H1 (cell line): ENCODE measurements around the gene GPR176. TPM values are rescaled to one million over a fixed set of nuclear protein-coding genes. Genes with fewer than 3 reads are reported as not detected.

Experiments
- CTCF ChIA-PET: fragments of 300-600 bp; sonication (Branson Sonifier 250); formaldehyde crosslinking; loops from one replicate; lab custom pipeline; 2021; ENCODE audit not compliant: partially characterized antibody; lab: Charles Lee
- POLR2A ChIA-PET: fragments of 300-600 bp; sonication (Branson Sonifier 250); formaldehyde crosslinking; loops from one replicate; lab custom pipeline; 2021; ENCODE audit warnings: inconsistent platforms; ENCODE audit not compliant: partially characterized antibody; lab: Charles Lee
- DNase-seq, 2 experiments: peaks; one replicate each; pipeline versions ENCODE4 v3.0.0 to v3.0.0-alpha.2; 2010 to 2022; ENCODE audit warnings: low spot score in 2 of 2, low read depth in 1 of 2, mixed read lengths in 1 of 2
- FAIRE-seq: peaks from 2 replicates; lab custom pipeline; 2011; peaks lifted over from hg19 to GRCh38; lab: Jason Lieb, UNC
- H2AFZ ChIP-seq: 2 replicates; pipeline ENCODE4 v1.8.1; 2012; ENCODE audit warnings: low read length, inconsistent platforms
- H2AK5ac ChIP-seq: 2 replicates; pipeline ENCODE4 v1.6.1; 2013; ENCODE audit warnings: low read depth, low read length
- H2BK120ac ChIP-seq: replicated peaks from 2 replicates; pipeline ENCODE3; 2013; ENCODE audit warnings: low read depth, low read length, inconsistent platforms
- H2BK12ac ChIP-seq: 2 replicates; pipeline ENCODE4 v1.6.1; 2013; ENCODE audit warnings: low read depth, low read length
- H2BK15ac ChIP-seq: 2 replicates; pipeline ENCODE4 v1.6.1; 2013; ENCODE audit warnings: low read length
- H2BK20ac ChIP-seq: 2 replicates; pipeline ENCODE4 v1.6.1; 2013; ENCODE audit warnings: low read length
- H2BK5ac ChIP-seq: 2 replicates; pipeline ENCODE4 v1.6.1; 2013; ENCODE audit warnings: low read depth, low read length
- H3K14ac ChIP-seq: 2 replicates; pipeline ENCODE4 v1.6.1; 2013; ENCODE audit warnings: inconsistent platforms; ENCODE audit not compliant: insufficient read length
- H3K18ac ChIP-seq: 2 replicates; pipeline ENCODE4 v1.6.1; 2013; ENCODE audit warnings: low read length; ENCODE audit errors: extremely low read depth
- H3K23ac ChIP-seq: 2 replicates; pipeline ENCODE4 v1.6.1; 2013; ENCODE audit warnings: inconsistent platforms; ENCODE audit not compliant: insufficient read length
- H3K23me2 ChIP-seq: 2 replicates; pipeline ENCODE4 v1.6.1; 2013; ENCODE audit warnings: low read depth, low read length
- H3K27ac ChIP-seq: 2 replicates; pipeline ENCODE4 v1.6.1; 2011; ENCODE audit warnings: low read depth, low read length, inconsistent platforms
- H3K27me3 ChIP-seq, 4 experiments: replicated peaks in 1 of 4; 1 replicate in 1 of 4; 2 replicates in 3 of 4; pipeline versions ENCODE4 v1.6.1 to v1.8.1; 2011 to 2013; ENCODE audit warnings: low read length in 3 of 4, mild to moderate bottlenecking in 3 of 4, inconsistent platforms in 2 of 4, mixed read lengths in 2 of 4, moderate library complexity in 1 of 4; ENCODE audit not compliant: control insufficient read depth in 3 of 4, insufficient read depth in 3 of 4; ENCODE audit errors: extremely low read depth in 1 of 4
- H3K36me3 ChIP-seq, 4 experiments: 2 replicates each; pipeline versions ENCODE4 v1.6.1 to v1.8.1; 2011 to 2013; ENCODE audit warnings: mild to moderate bottlenecking in 4 of 4, low read length in 3 of 4, moderate library complexity in 2 of 4, control low read depth in 1 of 4, inconsistent platforms in 1 of 4; ENCODE audit not compliant: insufficient read depth in 4 of 4, control insufficient read depth in 2 of 4
- H3K4ac ChIP-seq: replicated peaks from 2 replicates; pipeline ENCODE3; 2013; ENCODE audit warnings: low read length, low read depth, mixed read lengths, inconsistent platforms; ENCODE audit not compliant: insufficient read length
- H3K4me1 ChIP-seq, 4 experiments: replicated peaks in 1 of 4; 1 replicate in 1 of 4; 2 replicates in 3 of 4; pipeline versions ENCODE4 v1.6.1 to v1.8.1; 2011 to 2013; ENCODE audit warnings: low read length in 3 of 4, inconsistent platforms in 2 of 4, mixed read lengths in 1 of 4; ENCODE audit not compliant: insufficient read depth in 4 of 4, control insufficient read depth in 3 of 4
- H3K4me2 ChIP-seq, 2 experiments: 2 replicates each; pipeline versions ENCODE4 v1.6.1 to v1.8.1; 2011 to 2013; ENCODE audit warnings: low read depth in 2 of 2, low read length in 2 of 2, control low read depth in 1 of 2, inconsistent platforms in 1 of 2, mild to moderate bottlenecking in 1 of 2; ENCODE audit not compliant: insufficient read depth in 1 of 2
- H3K4me3 ChIP-seq, 4 experiments: fragments of 200-600, 300-600 bp in 1 of 4; sonication (generic), shearing (Covaris generic), sonication (Bioruptor Twin) in 1 of 4; 2 replicates each; pipeline versions ENCODE4 v1.5.1 to v1.8.1; 2011 to 2016; ENCODE audit warnings: low read length in 4 of 4, low read depth in 3 of 4, control low read depth in 2 of 4, inconsistent platforms in 2 of 4, mild to moderate bottlenecking in 2 of 4, mixed read lengths in 1 of 4, moderate library complexity in 1 of 4; ENCODE audit not compliant: insufficient read depth in 2 of 4; ENCODE audit errors: extremely low read depth in 1 of 4
- H3K56ac ChIP-seq: replicated peaks from 2 replicates; pipeline ENCODE3; 2013; ENCODE audit warnings: low read depth, mild to moderate bottlenecking, mixed read lengths, low read length, inconsistent platforms; ENCODE audit not compliant: insufficient read length
- H3K79me1 ChIP-seq: 2 replicates; pipeline ENCODE4 v1.6.1; 2013; ENCODE audit warnings: low read depth, low read length, control low read depth
- H3K79me2 ChIP-seq, 2 experiments: 2 replicates each; pipeline versions ENCODE4 v1.6.1 to v1.8.1; 2012 to 2013; ENCODE audit warnings: low read length in 2 of 2, mild to moderate bottlenecking in 2 of 2, inconsistent platforms in 1 of 2; ENCODE audit not compliant: insufficient read depth in 2 of 2, control insufficient read depth in 1 of 2
- H3K9ac ChIP-seq, 4 experiments: replicated peaks in 1 of 4; 1 replicate in 1 of 4; 2 replicates in 3 of 4; pipeline versions ENCODE4 v1.6.1 to v1.8.1; 2011 to 2013; ENCODE audit warnings: low read depth in 3 of 4, low read length in 3 of 4, control low read depth in 2 of 4, mild to moderate bottlenecking in 2 of 4, moderate library complexity in 2 of 4, inconsistent platforms in 1 of 4; ENCODE audit errors: extremely low read depth in 1 of 4
- H3K9me3 ChIP-seq, 2 experiments: 2 replicates each; pipeline versions ENCODE4 v1.6.1 to v1.8.1; 2012 to 2013; ENCODE audit warnings: mild to moderate bottlenecking in 2 of 2, moderate library complexity in 2 of 2, control low read depth in 1 of 2, inconsistent platforms in 1 of 2, low read depth in 1 of 2, low read length in 1 of 2, mixed read lengths in 1 of 2; ENCODE audit not compliant: insufficient read depth in 2 of 2
- H4K20me1 ChIP-seq, 2 experiments: replicated peaks in 1 of 2; 2 replicates each; pipeline versions ENCODE3 to v1.8.1; 2011 to 2013; ENCODE audit warnings: inconsistent platforms in 2 of 2, low read length in 2 of 2, mild to moderate bottlenecking in 1 of 2; ENCODE audit not compliant: insufficient read depth in 2 of 2, control insufficient read depth in 1 of 2
- H4K5ac ChIP-seq: 2 replicates; pipeline ENCODE4 v1.6.1; 2013; ENCODE audit warnings: low read length, low read depth, mixed read lengths, inconsistent platforms; ENCODE audit not compliant: insufficient read length
- H4K8ac ChIP-seq: 2 replicates; pipeline ENCODE4 v1.8.0; 2013; ENCODE audit warnings: mild to moderate bottlenecking, moderate library complexity, low read length, inconsistent platforms; ENCODE audit not compliant: insufficient read depth; ENCODE audit errors: extremely low read depth
- H4K91ac ChIP-seq: replicated peaks from 2 replicates; pipeline ENCODE3; 2013; ENCODE audit warnings: low read length, mixed read lengths, inconsistent platforms; ENCODE audit not compliant: insufficient read length
- CBX8 ChIP-seq: fragments of 300-800, 300-1000 bp; sonication (generic); IDR thresholded peaks from 2 replicates; pipeline ENCODE4 v1.7.1; 2016; ENCODE audit warnings: low read depth, low read length, borderline replicate concordance
- CREB1 ChIP-seq: IDR thresholded peaks from 2 replicates; pipeline ENCODE4 v1.6.1; 2012; ENCODE audit warnings: inconsistent platforms
- EZH2 ChIP-seq: fragments of 200-600 bp; sonication (generic); IDR thresholded peaks from 2 replicates; pipeline ENCODE4 v1.7.1; 2012; ENCODE audit warnings: low read depth, mild to moderate bottlenecking, moderate library complexity, low read length, inconsistent platforms; ENCODE audit not compliant: severe bottlenecking
- TCF12 ChIP-seq: IDR thresholded peaks from 2 replicates; pipeline ENCODE4 v1.6.1; 2011; ENCODE audit warnings: low read depth, mild to moderate bottlenecking, low read length
- WGBS, 2 experiments: shearing (Covaris generic) in 1 of 2; methylation state at CpG; one replicate each; pipeline versions ENCODE4 v1.1.6 to v1.1.7; 2013 to 2015; ENCODE audit warnings: low lambda C conversion rate in 2 of 2, mixed read lengths in 2 of 2, inconsistent platforms in 1 of 2, low coverage in 1 of 2, missing lambda C conversion rate in 1 of 2; ENCODE audit not compliant: insufficient replicate concordance in 2 of 2, insufficient coverage in 1 of 2, insufficient read length in 1 of 2; ENCODE audit errors: extremely low coverage in 1 of 2, missing lambda C conversion rate in 1 of 2; 5-methylcytosine and 5-hydroxymethylcytosine counted together
- polyA plus RNA-seq, 7 experiments: library from polyadenylated mRNA; depleted of rRNA in 3 of 7; stranded (reverse) in 5 of 7; unstranded in 2 of 7; fragments of >200 nt in 5 of 7; fragments of 200-250 nt in 2 of 7; gene quantifications; 1 replicate in 5 of 7; 2 replicates in 1 of 7; 4 replicates in 1 of 7; pipeline versions ENCODE4 v1.2.1 to v1.2.3, GENCODE V29; 2011 to 2013; ENCODE audit warnings: missing spikeins in 2 of 7, mixed read lengths in 2 of 7
- total RNA-seq: library from RNA; stranded (reverse); fragmentation: NEBNext Ultra II Directional; extraction: Animal tissue kit (Norgen Biotek cat#: 25700); gene quantifications from 2 replicates; pipeline ENCODE4 v1.2.1, GENCODE V29; 2021

Gene GPR176
- total and polyA plus RNA-seq, 2 of the 8 experiments (the other 6 are each of a cell fraction or from before 2014, with no cell fraction given): 190 to 281 TPM

DNA sequence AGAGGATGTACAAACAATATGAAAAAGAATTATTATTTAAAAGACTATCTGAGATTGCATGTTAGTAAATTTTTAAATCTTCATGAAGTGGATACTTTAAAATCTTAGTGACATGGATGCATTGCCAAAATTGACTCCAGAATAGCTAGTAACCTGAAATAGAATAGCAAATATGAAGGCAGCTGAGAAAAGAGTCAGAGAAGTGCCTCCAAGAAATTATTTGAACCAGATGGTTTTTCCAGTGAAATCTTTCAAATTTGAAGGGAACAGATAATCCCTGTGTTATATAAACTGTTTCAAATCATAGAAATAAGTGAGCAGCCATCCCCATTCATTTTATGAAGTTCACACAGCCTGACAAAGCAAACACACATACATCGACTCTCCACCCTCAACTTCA is 167.1 kb downstream of the GPR176 start:
- 80% methylated on average over 1 of the region's 1 CpG; no CpG with 5 or more reads in 1 of the 2 experiments for WGBS, 2 experiments
- FAIRE-seq (no peak), DNase-seq (no peak)
- no peak overlapping the region for H2BK5ac ChIP-seq
- no peaks in the 10 kb centered on the region; a peak in 1 of 4 replicates for H3K9me3 ChIP-seq
- no peak overlapping the region for H3K4me3 ChIP-seq
- no peak overlapping the region for H2BK20ac ChIP-seq
- CTCF ChIA-PET: interaction anchor here (2.5 kb wide), 1 partner anchor 15 kb away, joined by 8 read pairs; no protein-coding TSS in a partner anchor
- H3K56ac ChIP-seq: no peak overlapping the region
- H3K4ac ChIP-seq: no peak overlapping the region
- no peaks in the 10 kb centered on the region for H3K27me3 ChIP-seq
- H4K8ac ChIP-seq: no peak overlapping the region
- H3K36me3 ChIP-seq: no peaks in the 10 kb centered on the region
- H2AK5ac ChIP-seq: no peak overlapping the region
- no peak overlapping the region for H2BK15ac ChIP-seq
- H3K4me1 ChIP-seq: no peaks in the 10 kb centered on the region
- H3K18ac ChIP-seq: no peak overlapping the region
- H3K23ac ChIP-seq: no peak overlapping the region
- H3K4me2 ChIP-seq: no peak overlapping the region
- no peak for TF ChIP-seq CREB1
- no peak for TF ChIP-seq EZH2
- TF ChIP-seq CBX8: no peak
- no peak for TF ChIP-seq TCF12
- no peak overlapping the region for H4K91ac ChIP-seq
- H3K27ac ChIP-seq: no peak overlapping the region
- H4K5ac ChIP-seq: no peak overlapping the region
- H3K9ac ChIP-seq: no peak overlapping the region
- H3K79me2 ChIP-seq: no peaks in the 10 kb centered on the region
- H4K20me1 ChIP-seq: no peaks in the 10 kb centered on the region
- no peak overlapping the region for H3K14ac ChIP-seq
- H3K79me1 ChIP-seq: no peaks in the 10 kb centered on the region
- H2AFZ ChIP-seq: no peak overlapping the region
- no peak overlapping the region for H2BK12ac ChIP-seq
- no peaks in the 10 kb centered on the region for H3K23me2 ChIP-seq
- no peak overlapping the region for H2BK120ac ChIP-seq
- POLR2A ChIA-PET: no interaction called here
